ENCODE measurements around the gene HSCB. TPM values are rescaled to one million over a fixed set of nuclear protein-coding genes. Genes with fewer than 3 reads are reported as not detected.
"Not testable (repeated sequence)": the region's sequence is repeated elsewhere in the genome, so short reads cannot be mapped to it uniquely, and the experiment has no call there.

HSCB gene
- total RNA-seq (10 to 100 TPM; 10.3 to 12.0 TPM), polyA plus RNA-seq (10 to 100 TPM; 17.9 to 23.6 TPM)
- long read RNA-seq, donor 1, partial matches to known transcripts, result 3 of 7 reads
- long read RNA-seq, donor 1, other reads (novel, unspliced or antisense), result 3 of 7 reads
- long read RNA-seq, donor 2, partial matches to known transcripts, result 0 of 7 reads
- long read RNA-seq, donor 2, other reads (novel, unspliced or antisense), result 5 of 7 reads

- ATAC-seq (ENCODE audit: low FRiP score) (peak; percentile 99), DNase-seq (peak; percentile 98 to 99)
- peak within 1 kb of the TSS; percentile 70 to 94 for H3K27ac ChIP-seq (ENCODE audit: low read depth in 1 of 2, low read length in 2 of 2)
- peak within 1 kb of the TSS; percentile 62 to 64 for H3K4me3 ChIP-seq (ENCODE audit: low read length in 2 of 2)
- H3K4me1 ChIP-seq (ENCODE audit: control insufficient read depth in 1 of 2, insufficient read depth in 2 of 2, low read length in 2 of 2), result no peaks in the 10 kb centered on the region
- no peaks in the 10 kb centered on the region for H3K27me3 ChIP-seq (ENCODE audit: control insufficient read depth in 1 of 2, insufficient read depth in 2 of 2, low read length in 1 of 2)
- 0% methylated on average over 54 of the region's 54 CpGs for WGBS, 2 donors
- H3K36me3 ChIP-seq (ENCODE audit: control insufficient read depth in 1 of 2, insufficient read depth in 2 of 2, low read length in 1 of 2), result peaks cover 3 to 5% of the 10 kb centered on the region in 2 donors
- intact Hi-C loops (cut with DNase I), result loop anchor here in 1 of 2 donors (1.0 kb wide), 1 partner anchor 57 kb away; no protein-coding TSS in a partner anchor
- no peaks in the 10 kb centered on the region for H3K9me3 ChIP-seq (ENCODE audit: control insufficient read depth, low read length)
Measured at GRCh38 chr22:28741785-28742561, at the start of gene HSCB, which contains the start of gene CHEK2. TSS of gene HSCB (plus strand) at chr22:28742039. CDS start at chr22:28742096, 57 bp downstream. TSS of gene CHEK2 (minus strand) at chr22:28741820. CDS start at chr22:28734721, 7,099 bp downstream.

GRCh38 chr22:28693041-28693760, 48.6 kb upstream of the HSCB start:
- H3K27ac ChIP-seq (ENCODE audit: low read depth in 1 of 2, low read length in 2 of 2); H3K9me3 ChIP-seq (ENCODE audit: control insufficient read depth, low read length); intact Hi-C loops (cut with DNase I); DNase-seq; H3K27me3 ChIP-seq (ENCODE audit: control insufficient read depth in 1 of 2, insufficient read depth in 2 of 2, low read length in 1 of 2); H3K36me3 ChIP-seq (ENCODE audit: control insufficient read depth in 1 of 2, insufficient read depth in 2 of 2, low read length in 1 of 2); H3K4me1 ChIP-seq (ENCODE audit: control insufficient read depth in 1 of 2, insufficient read depth in 2 of 2, low read length in 2 of 2); H3K4me3 ChIP-seq (ENCODE audit: low read length in 2 of 2); ATAC-seq (ENCODE audit: low FRiP score): not testable (repeated sequence)
- WGBS, 2 donors, result 85 to 89% methylated on average over 6 of the region's 6 CpGs

DNA sequence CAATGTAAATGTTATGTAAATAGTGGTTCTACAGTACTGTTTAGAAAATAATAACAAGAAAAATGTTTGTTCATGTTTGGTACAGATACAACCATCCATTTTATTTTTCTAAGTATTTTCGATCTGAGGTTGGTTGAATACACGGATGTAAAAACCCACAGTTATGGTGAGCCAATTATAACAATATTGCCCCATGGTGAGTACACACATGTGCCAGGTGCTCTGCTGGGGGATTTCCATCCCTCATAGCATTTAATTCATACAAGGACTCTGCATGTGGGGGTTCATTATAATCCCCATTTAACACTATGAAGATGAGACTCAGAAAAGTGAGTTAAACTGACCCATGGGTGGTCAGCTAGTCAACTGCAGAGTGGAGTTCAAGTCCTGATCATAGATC, 38.9 kb upstream of the HSCB start:
- no peaks in the 10 kb centered on the region for H3K36me3 ChIP-seq (ENCODE audit: control insufficient read depth in 1 of 2, insufficient read depth in 2 of 2, low read length in 1 of 2)
- intact Hi-C loops (cut with DNase I), result no loop called here
- no peaks in the 10 kb centered on the region for H3K27me3 ChIP-seq (ENCODE audit: control insufficient read depth in 1 of 2, insufficient read depth in 2 of 2, low read length in 1 of 2)
- H3K9me3 ChIP-seq (ENCODE audit: control insufficient read depth, low read length), result no peaks in the 10 kb centered on the region
- 91 to 93% methylated on average over 2 of the region's 2 CpGs for WGBS, 2 donors
- no peak for ATAC-seq (ENCODE audit: low FRiP score)
- H3K4me3 ChIP-seq (ENCODE audit: low read length in 2 of 2), result no peak overlapping the region
- no peak overlapping the region for H3K27ac ChIP-seq (ENCODE audit: low read depth in 1 of 2, low read length in 2 of 2)
- no peaks in the 10 kb centered on the region for H3K4me1 ChIP-seq (ENCODE audit: control insufficient read depth in 1 of 2, insufficient read depth in 2 of 2, low read length in 2 of 2)
- no peak for DNase-seq

DNA sequence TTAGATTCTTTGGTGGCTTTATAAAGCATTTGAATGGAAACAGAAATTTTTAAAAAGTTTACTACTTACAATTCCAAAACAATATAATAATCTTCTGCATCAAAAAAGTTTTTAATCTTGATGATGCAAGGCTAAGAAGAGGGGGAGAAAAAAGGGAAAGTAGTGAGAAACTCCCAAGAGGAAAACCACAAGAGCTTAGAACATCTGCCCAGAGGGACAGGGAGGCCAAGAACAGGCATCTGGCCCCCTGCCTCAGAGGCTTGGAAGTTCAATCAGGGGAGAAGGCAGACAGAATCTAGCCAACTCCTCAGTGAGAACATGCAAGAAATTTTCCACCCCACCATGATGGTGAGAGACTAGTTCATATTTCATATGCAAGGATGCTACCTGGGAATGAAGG, 38.4 kb upstream of the HSCB start:
- Histone ChIP-seq H3K4me1 (ENCODE audit: control insufficient read depth in 1 of 2, insufficient read depth in 2 of 2, low read length in 2 of 2) (no peaks in the 10 kb centered on the region), H3K27ac (ENCODE audit: low read depth in 1 of 2, low read length in 2 of 2) (no peak overlapping the region), H3K9me3 (ENCODE audit: control insufficient read depth, low read length) (no peaks in the 10 kb centered on the region), H3K36me3 (ENCODE audit: control insufficient read depth in 1 of 2, insufficient read depth in 2 of 2, low read length in 1 of 2) (no peaks in the 10 kb centered on the region), H3K4me3 (ENCODE audit: low read length in 2 of 2) (no peak overlapping the region), H3K27me3 (ENCODE audit: control insufficient read depth in 1 of 2, insufficient read depth in 2 of 2, low read length in 1 of 2) (no peaks in the 10 kb centered on the region)
- DNase-seq, result no peak
- no peak for ATAC-seq (ENCODE audit: low FRiP score)
- intact Hi-C loops (cut with DNase I), result no loop called here

DNA sequence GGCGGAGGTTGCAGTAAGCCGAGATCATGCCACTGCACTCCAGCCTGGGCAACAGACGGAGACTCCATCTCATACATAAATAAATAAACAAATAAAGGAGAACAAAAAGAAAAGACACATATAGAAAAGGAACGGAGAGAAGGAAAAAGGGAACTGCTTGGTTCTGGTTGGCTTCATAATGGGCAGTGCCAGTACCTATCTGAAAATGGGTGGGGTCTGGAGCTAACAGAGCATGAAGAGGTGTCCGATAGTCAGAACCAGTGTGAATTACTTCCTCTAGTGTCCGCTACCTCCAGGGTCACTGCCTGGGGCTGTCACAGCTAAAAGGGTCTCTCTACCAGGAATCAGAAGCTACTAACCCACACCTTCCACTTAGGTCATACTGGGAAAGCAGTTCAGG, 35.0 kb upstream of the HSCB start:
- WGBS, 2 donors, result 92 to 95% methylated on average over 6 of the region's 6 CpGs
- Histone ChIP-seq H3K4me1 (ENCODE audit: control insufficient read depth in 1 of 2, insufficient read depth in 2 of 2, low read length in 2 of 2) (peaks cover 0 to under 1% of the 10 kb centered on the region in 2 donors), H3K27ac (ENCODE audit: low read depth in 1 of 2, low read length in 2 of 2) (no peak overlapping the region), H3K9me3 (ENCODE audit: control insufficient read depth, low read length) (no peaks in the 10 kb centered on the region), H3K4me3 (ENCODE audit: low read length in 2 of 2) (no peak overlapping the region), H3K36me3 (ENCODE audit: control insufficient read depth in 1 of 2, insufficient read depth in 2 of 2, low read length in 1 of 2) (no peaks in the 10 kb centered on the region), H3K27me3 (ENCODE audit: control insufficient read depth in 1 of 2, insufficient read depth in 2 of 2, low read length in 1 of 2) (no peaks in the 10 kb centered on the region)
- intact Hi-C loops (cut with DNase I), result no loop called here
- ATAC-seq (ENCODE audit: low FRiP score) (no peak), DNase-seq (no peak)

GRCh38 chr22:28710107-28710506, 31.7 kb upstream of the HSCB start:
- ATAC-seq (ENCODE audit: low FRiP score), result no peak
- H3K4me1 ChIP-seq (ENCODE audit: control insufficient read depth in 1 of 2, insufficient read depth in 2 of 2, low read length in 2 of 2), result peaks cover 2 to 4% of the 10 kb centered on the region in 2 donors
- intact Hi-C loops (cut with DNase I), result no loop called here
- H3K36me3 ChIP-seq (ENCODE audit: control insufficient read depth in 1 of 2, insufficient read depth in 2 of 2, low read length in 1 of 2), result no peaks in the 10 kb centered on the region
- H3K27ac ChIP-seq (ENCODE audit: low read depth in 1 of 2, low read length in 2 of 2), result no peak overlapping the region
- no peaks in the 10 kb centered on the region for H3K27me3 ChIP-seq (ENCODE audit: control insufficient read depth in 1 of 2, insufficient read depth in 2 of 2, low read length in 1 of 2)
- H3K4me3 ChIP-seq (ENCODE audit: low read length in 2 of 2), result no peak overlapping the region
- no peaks in the 10 kb centered on the region for H3K9me3 ChIP-seq (ENCODE audit: control insufficient read depth, low read length)
- no peak for DNase-seq

DNA sequence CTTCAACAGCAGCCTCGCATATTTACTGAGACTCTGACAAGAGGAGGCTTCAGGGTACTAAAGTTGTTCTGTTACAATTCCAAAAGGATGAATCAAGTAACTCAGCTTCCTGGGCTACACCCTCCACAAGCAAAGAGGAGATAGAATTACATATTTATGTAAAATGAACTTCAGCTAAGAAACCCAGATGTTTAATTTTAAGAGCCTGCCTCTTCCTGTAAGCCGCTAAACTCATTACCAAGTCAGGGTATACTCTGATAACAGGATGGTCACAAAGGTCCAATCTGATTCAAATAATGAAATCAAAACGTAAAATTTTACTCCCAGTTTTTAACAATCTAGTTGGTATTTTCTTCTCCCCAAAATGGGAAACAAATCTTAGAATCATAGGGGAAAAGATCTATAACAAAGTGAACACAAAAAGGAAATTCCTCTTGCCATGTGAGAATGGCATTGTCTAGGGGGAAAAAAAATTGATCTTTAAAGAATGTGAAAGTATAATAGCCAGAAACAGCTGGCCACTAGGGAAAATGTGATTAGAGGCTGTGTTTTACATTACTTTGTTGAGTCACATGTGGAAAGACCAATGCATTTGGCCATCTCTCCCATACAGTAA, 31.2 kb upstream of the HSCB start:
- WGBS, 2 donors, result 67% methylated on average over 3 of the region's 3 CpGs
- no peak overlapping the region for H3K27ac ChIP-seq (ENCODE audit: low read depth in 1 of 2, low read length in 2 of 2)
- intact Hi-C loops (cut with DNase I), result no loop called here
- no peaks in the 10 kb centered on the region for H3K27me3 ChIP-seq (ENCODE audit: control insufficient read depth in 1 of 2, insufficient read depth in 2 of 2, low read length in 1 of 2)
- peaks cover 2 to 4% of the 10 kb centered on the region in 2 donors for H3K4me1 ChIP-seq (ENCODE audit: control insufficient read depth in 1 of 2, insufficient read depth in 2 of 2, low read length in 2 of 2)
- H3K9me3 ChIP-seq (ENCODE audit: control insufficient read depth, low read length), result no peaks in the 10 kb centered on the region
- no peaks in the 10 kb centered on the region for H3K36me3 ChIP-seq (ENCODE audit: control insufficient read depth in 1 of 2, insufficient read depth in 2 of 2, low read length in 1 of 2)
- DNase-seq (no peak), ATAC-seq (ENCODE audit: low FRiP score) (peak; percentile 57)
- no peak overlapping the region for H3K4me3 ChIP-seq (ENCODE audit: low read length in 2 of 2)

DNA sequence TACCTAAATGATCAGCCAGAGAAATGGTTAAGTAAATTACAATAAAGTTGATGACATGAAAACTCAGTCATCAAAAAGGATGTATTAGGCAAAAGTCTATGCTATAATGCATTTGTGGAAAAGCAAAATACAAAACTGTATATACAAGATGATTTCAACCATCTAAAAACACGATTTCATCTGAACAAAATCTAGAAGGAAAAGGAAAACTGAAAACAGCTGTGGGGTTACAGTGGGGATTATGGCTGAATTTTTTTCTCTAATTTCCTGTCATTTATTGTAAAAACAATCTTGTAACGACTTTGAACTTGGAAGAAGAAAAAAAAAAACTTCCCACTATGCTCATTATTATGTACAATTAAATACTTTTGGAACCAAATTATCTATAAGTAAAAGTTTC, 30.5 kb upstream of the HSCB start:
- ATAC-seq (ENCODE audit: low FRiP score) (no peak), DNase-seq (no peak)
- peaks cover 2 to 4% of the 10 kb centered on the region in 2 donors for H3K4me1 ChIP-seq (ENCODE audit: control insufficient read depth in 1 of 2, insufficient read depth in 2 of 2, low read length in 2 of 2)
- intact Hi-C loops (cut with DNase I), result no loop called here
- no peak overlapping the region for H3K4me3 ChIP-seq (ENCODE audit: low read length in 2 of 2)
- no peaks in the 10 kb centered on the region for H3K27me3 ChIP-seq (ENCODE audit: control insufficient read depth in 1 of 2, insufficient read depth in 2 of 2, low read length in 1 of 2)
- 51 to 63% methylated on average over 2 of the region's 2 CpGs for WGBS, 2 donors
- no peaks in the 10 kb centered on the region for H3K36me3 ChIP-seq (ENCODE audit: control insufficient read depth in 1 of 2, insufficient read depth in 2 of 2, low read length in 1 of 2)
- no peaks in the 10 kb centered on the region for H3K9me3 ChIP-seq (ENCODE audit: control insufficient read depth, low read length)
- no peak overlapping the region for H3K27ac ChIP-seq (ENCODE audit: low read depth in 1 of 2, low read length in 2 of 2)

Data from aorta (tissue), 5 donors.